Measurements from ENCODE around the gene IFT88. TPM values are rescaled to one million over a fixed set of nuclear protein-coding genes. Genes with fewer than 3 reads are reported as not detected.

Gene IFT88
- total and polyA plus RNA-seq, 7 donors = 6.6 to 21.8 (median 13.8) TPM

DNA sequence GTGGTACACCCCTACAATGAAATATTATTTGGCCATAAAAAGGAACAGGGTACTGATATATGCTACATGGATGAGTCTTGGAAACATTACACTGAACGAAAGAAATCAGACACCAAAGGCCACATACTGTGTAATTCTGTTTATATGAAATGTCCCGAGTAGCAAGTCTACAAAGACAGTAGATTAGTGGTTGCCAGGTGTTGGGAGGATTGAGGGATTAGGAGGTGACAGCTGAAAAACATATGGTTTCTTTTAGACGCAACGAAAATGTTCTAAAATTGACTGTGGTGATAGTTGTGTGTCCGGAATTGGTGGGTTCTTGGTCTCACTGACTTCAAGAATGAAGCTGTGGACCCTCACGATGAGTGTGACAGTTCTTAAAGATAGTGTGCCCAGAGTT is 171.7 kb downstream of the IFT88 start:
- intact Hi-C loops (cut with DNase I) = no loop called here
- DNase-seq = no peak
- Histone ChIP-seq H3K36me3 (no peaks in the 10 kb centered on the region), H3K9me3 (no peaks in the 10 kb centered on the region), H3K27ac (no peak overlapping the region), H3K27me3 (no peaks in the 10 kb centered on the region), H3K4me1 (no peaks in the 10 kb centered on the region), H3K4me3 (no peak overlapping the region)
- WGBS, 2 donors = 93 to 94% methylated on average over 6 of the region's 6 CpGs
- no peak for TF ChIP-seq EP300 (IDR thresholded peaks at IDR 0.05)
- TF ChIP-seq, protein P1, sequence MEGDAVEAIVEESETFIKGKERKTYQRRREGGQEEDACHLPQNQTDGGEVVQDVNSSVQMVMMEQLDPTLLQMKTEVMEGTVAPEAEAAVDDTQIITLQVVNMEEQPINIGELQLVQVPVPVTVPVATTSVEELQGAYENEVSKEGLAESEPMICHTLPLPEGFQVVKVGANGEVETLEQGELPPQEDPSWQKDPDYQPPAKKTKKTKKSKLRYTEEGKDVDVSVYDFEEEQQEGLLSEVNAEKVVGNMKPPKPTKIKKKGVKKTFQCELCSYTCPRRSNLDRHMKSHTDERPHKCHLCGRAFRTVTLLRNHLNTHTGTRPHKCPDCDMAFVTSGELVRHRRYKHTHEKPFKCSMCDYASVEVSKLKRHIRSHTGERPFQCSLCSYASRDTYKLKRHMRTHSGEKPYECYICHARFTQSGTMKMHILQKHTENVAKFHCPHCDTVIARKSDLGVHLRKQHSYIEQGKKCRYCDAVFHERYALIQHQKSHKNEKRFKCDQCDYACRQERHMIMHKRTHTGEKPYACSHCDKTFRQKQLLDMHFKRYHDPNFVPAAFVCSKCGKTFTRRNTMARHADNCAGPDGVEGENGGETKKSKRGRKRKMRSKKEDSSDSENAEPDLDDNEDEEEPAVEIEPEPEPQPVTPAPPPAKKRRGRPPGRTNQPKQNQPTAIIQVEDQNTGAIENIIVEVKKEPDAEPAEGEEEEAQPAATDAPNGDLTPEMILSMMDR (IDR thresholded peaks at IDR 0.05) = no peak
- TF ChIP-seq POLR2AphosphoS5 (IDR thresholded peaks at IDR 0.05) = no peak
- no peak for TF ChIP-seq POLR2A (IDR thresholded peaks at IDR 0.05)

DNA sequence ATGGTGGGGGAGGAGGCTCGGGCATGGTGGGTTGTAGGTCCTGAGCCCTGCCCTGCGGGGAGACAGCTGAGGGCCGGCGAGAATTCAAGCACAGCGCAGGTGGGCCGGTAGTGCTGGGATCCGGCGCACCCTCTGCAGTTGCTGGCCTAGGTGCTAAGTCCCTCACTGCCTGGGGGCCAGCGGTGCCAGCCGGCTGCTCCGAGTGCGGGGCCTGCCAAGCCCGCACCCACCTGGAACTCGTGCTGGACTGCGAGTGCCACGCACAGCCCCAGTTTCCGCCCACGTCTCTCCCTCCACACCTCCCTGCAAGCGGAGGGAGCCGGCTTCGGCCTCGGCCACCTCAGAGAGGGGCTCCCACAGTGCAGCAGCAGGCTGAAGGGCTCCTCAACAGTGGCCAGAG is 173.1 kb downstream of the IFT88 start:
- no peaks in the 10 kb centered on the region for H3K4me1 ChIP-seq
- 97 to 98% methylated on average over 22 of the region's 22 CpGs for WGBS, 2 donors
- no peak for TF ChIP-seq EP300 (IDR thresholded peaks at IDR 0.05)
- no peak for TF ChIP-seq POLR2A (IDR thresholded peaks at IDR 0.05)
- TF ChIP-seq, protein P1 (IDR thresholded peaks at IDR 0.05) = no peak
- no peak for TF ChIP-seq POLR2AphosphoS5 (IDR thresholded peaks at IDR 0.05)
- no peaks in the 10 kb centered on the region for H3K9me3 ChIP-seq
- no peak overlapping the region for H3K27ac ChIP-seq
- intact Hi-C loops (cut with DNase I) = no loop called here
- H3K4me3 ChIP-seq = no peak overlapping the region
- no peak for DNase-seq
- no peaks in the 10 kb centered on the region for H3K36me3 ChIP-seq
- H3K27me3 ChIP-seq = no peaks in the 10 kb centered on the region

Small RNA genes within 50 kb of the gene (small RNA-seq; reads per million reads assigned to genes)
- 0 to 0.07 (median 0) reads per million in 3 donors for gene RNU2-7P

Other genes starting within 250 kb of the IFT88 start
- 10 to 100 TPM; 33.0 to 53.5 (median 37.7) TPM for gene CRYL1, start 41.3 kb upstream of the IFT88 start, total RNA-seq
- 100 to 1,000 TPM in 2 of 3 donors, 10 to 100 TPM in 1; 62.4 to 183 (median 153) TPM for gene CRYL1, start 41.3 kb upstream of the IFT88 start, polyA plus RNA-seq
- 1 to 10 TPM; 1.4 to 3.2 (median 1.6) TPM for gene IL17D, start 136.5 kb downstream of the IFT88 start, total RNA-seq
- under 1 TPM in 2 of 3 donors, not detected in 1; 0.52 to 0.60 TPM for gene IL17D, start 136.5 kb downstream of the IFT88 start, polyA plus RNA-seq
- gene EEF1AKMT1, start 206.8 kb downstream of the IFT88 start, total RNA-seq = 10 to 100 TPM; 10.0 to 17.8 (median 12.1) TPM
- gene EEF1AKMT1, start 206.8 kb downstream of the IFT88 start, polyA plus RNA-seq = 1 to 10 TPM; 5.8 to 7.8 (median 7.1) TPM